Measurements from ENCODE around the gene MRM2.

The MRM2 gene

GRCh38 chr7:2214636-2215035, 27.4 kb downstream of the MRM2 start:
- H3K27ac ChIP-seq, result no peak overlapping the region
- no peak for TF ChIP-seq CTCF (conservative IDR thresholded peaks at IDR 0.05)

- no peak for TF ChIP-seq CTCF (conservative IDR thresholded peaks at IDR 0.05)
- no peak overlapping the region for H3K27ac ChIP-seq
Observed at GRCh38 chr7:2213551-2214215, 28.3 kb downstream of the MRM2 start.

- no peak for TF ChIP-seq CTCF (conservative IDR thresholded peaks at IDR 0.05)
- H3K27ac ChIP-seq, result no peak overlapping the region
Observed at GRCh38 chr7:2212906-2213305, 29.1 kb downstream of the MRM2 start.

- no peak overlapping the region for H3K27ac ChIP-seq
- no peak for TF ChIP-seq CTCF (conservative IDR thresholded peaks at IDR 0.05)
Observed at GRCh38 chr7:2211926-2212325, 30.1 kb downstream of the MRM2 start.

GRCh38 chr7:2211259-2211880, 30.6 kb downstream of the MRM2 start:
- TF ChIP-seq CTCF (conservative IDR thresholded peaks at IDR 0.05), result no peak
- no peak overlapping the region for H3K27ac ChIP-seq

- no peak for TF ChIP-seq CTCF (conservative IDR thresholded peaks at IDR 0.05)
- no peak overlapping the region for H3K27ac ChIP-seq
Observed at GRCh38 chr7:2210551-2211258, 31.3 kb downstream of the MRM2 start.

GRCh38 chr7:2209961-2210323, 32.1 kb downstream of the MRM2 start:
- H3K27ac ChIP-seq, result no peak overlapping the region
- no peak for TF ChIP-seq CTCF (conservative IDR thresholded peaks at IDR 0.05)
